Suppressor macrophage treated with lipopolysaccharide for 4 hours (primary cell): ENCODE data around the gene DBT.

Experiments used
- DNase-seq: peaks from one replicate; pipeline ENCODE4 v3.0.0-alpha.2; 2020

Gene DBT

GRCh38 chr1:100184536-100184935, 65.1 kb downstream of the DBT start:
- DNase-seq, result no peak

GRCh38 chr1:100183370-100183769, 66.3 kb downstream of the DBT start:
- DNase-seq, result no peak

GRCh38 chr1:100178091-100178490, 71.5 kb downstream of the DBT start, which contains the start of gene LRRC39:
LRRC39 (minus strand) TSS chr1:100178256; CDS start chr1:100168516, 9,740 bp downstream.
- DNase-seq, result no peak

GRCh38 chr1:100177295-100178041, 72.2 kb downstream of the DBT start:
- no peak for DNase-seq

GRCh38 chr1:100168051-100168450, 81.6 kb downstream of the DBT start:
- DNase-seq, result no peak

- no peak for DNase-seq
These were observed 84.9 kb downstream of the DBT start for GRCh38 chr1:100164702-100165101.

GRCh38 chr1:100164216-100164615, 85.4 kb downstream of the DBT start:
- no peak for DNase-seq

GRCh38 chr1:100162881-100163280, 86.8 kb downstream of the DBT start:
- DNase-seq, result no peak

- DNase-seq, result peak; percentile 38
These were observed 97.4 kb downstream of the DBT start for GRCh38 chr1:100152271-100152670.

GRCh38 chr1:100151679-100152078, 98.0 kb downstream of the DBT start:
- DNase-seq, result no peak

GRCh38 chr1:100147875-100148274, 101.8 kb downstream of the DBT start:
- no peak for DNase-seq

GRCh38 chr1:100146958-100147357, 102.7 kb downstream of the DBT start:
- DNase-seq, result no peak

- DNase-seq, result no peak
These were observed 104.5 kb downstream of the DBT start for GRCh38 chr1:100145116-100145515.

GRCh38 chr1:100142343-100142742, 107.3 kb downstream of the DBT start:
- no peak for DNase-seq

- no peak for DNase-seq
These were observed 108.4 kb downstream of the DBT start for GRCh38 chr1:100141192-100141591.

GRCh38 chr1:100137602-100138001, 112.0 kb downstream of the DBT start:
- DNase-seq, result no peak
